NCI-H1694 (cell line): Measurements from ENCODE around the gene ERG.

ENCODE experiments used
- DNase-seq: peaks from one replicate; lab custom pipeline; 2025; lab: John Stamatoyannopoulos, UW

Gene ERG

GRCh38 chr21:38474124-38474523 lies 24.2 kb downstream of the ERG start:
- DNase-seq = no peak

GRCh38 chr21:38472412-38473108 lies 25.7 kb downstream of the ERG start:
- DNase-seq = no peak

- no peak for DNase-seq
Observed at GRCh38 chr21:38471766-38472165, 26.5 kb downstream of the ERG start.

GRCh38 chr21:38470755-38471154 lies 27.5 kb downstream of the ERG start:
- DNase-seq = no peak

- DNase-seq = no peak
Observed at GRCh38 chr21:38469642-38470041, 28.6 kb downstream of the ERG start.

GRCh38 chr21:38468989-38469388 lies 29.3 kb downstream of the ERG start:
- no peak for DNase-seq

GRCh38 chr21:38467911-38468310 lies 30.4 kb downstream of the ERG start:
- no peak for DNase-seq

- no peak for DNase-seq
Observed at GRCh38 chr21:38467374-38467773, 30.9 kb downstream of the ERG start.

GRCh38 chr21:38460171-38460742 lies 38.0 kb downstream of the ERG start:
- DNase-seq = no peak

GRCh38 chr21:38459490-38459889 lies 38.8 kb downstream of the ERG start:
- no peak for DNase-seq

- DNase-seq = no peak
Observed at GRCh38 chr21:38455403-38455802, 42.9 kb downstream of the ERG start.

GRCh38 chr21:38454702-38455101 lies 43.6 kb downstream of the ERG start:
- DNase-seq = no peak

GRCh38 chr21:38454161-38454560 lies 44.1 kb downstream of the ERG start:
- no peak for DNase-seq

- DNase-seq = no peak
Observed at GRCh38 chr21:38448671-38449385, 49.4 kb downstream of the ERG start.

GRCh38 chr21:38447611-38448010 lies 50.7 kb downstream of the ERG start:
- no peak for DNase-seq

- DNase-seq = no peak
Observed at GRCh38 chr21:38444691-38445090, 53.6 kb downstream of the ERG start.

- no peak for DNase-seq
Observed at GRCh38 chr21:38443110-38443509, 55.2 kb downstream of the ERG start.

GRCh38 chr21:38441153-38441552 lies 57.1 kb downstream of the ERG start:
- no peak for DNase-seq

- no peak for DNase-seq
Observed at GRCh38 chr21:38440746-38441145, 57.5 kb downstream of the ERG start.

- no peak for DNase-seq
Observed at GRCh38 chr21:38439957-38440356, 58.3 kb downstream of the ERG start.

GRCh38 chr21:38439426-38439825 lies 58.9 kb downstream of the ERG start:
- no peak for DNase-seq

- DNase-seq = no peak
Observed at GRCh38 chr21:38438462-38438893, 59.8 kb downstream of the ERG start.

- DNase-seq = no peak
Observed at GRCh38 chr21:38436341-38436740, 61.9 kb downstream of the ERG start.
